ENCODE measurements around the gene SMIM38. TPM values are rescaled to one million over a fixed set of nuclear protein-coding genes. Genes with fewer than 3 reads are reported as not detected.

The SMIM38 gene
- total and polyA plus RNA-seq, 9 of the 15 experiments (the other 6 are each of a cell fraction or from before 2014, with no cell fraction given) = 0.07 to 1.2 (median 0.21) TPM; not detected in 2

DNA sequence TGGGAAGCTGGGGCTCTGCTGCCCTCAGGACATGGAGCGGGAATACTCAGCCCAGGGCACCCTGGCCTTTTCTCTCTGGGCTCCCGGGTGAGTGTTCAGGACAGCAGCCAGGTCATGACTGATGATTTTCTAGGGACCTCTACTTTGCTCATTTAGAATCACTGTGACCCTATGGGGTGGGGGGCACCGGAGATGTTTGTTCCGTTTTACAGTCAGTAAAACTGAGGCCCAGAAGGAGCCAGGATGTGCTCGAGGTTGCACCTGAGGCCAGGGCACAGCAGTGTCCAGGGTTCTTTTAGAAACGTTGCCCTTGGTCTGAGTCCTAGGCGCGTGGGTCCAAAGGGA lies 48.1 kb downstream of the SMIM38 start:
- Histone ChIP-seq H3K9ac (ENCODE audit: insufficient read depth in 1 of 2, low read depth in 2 of 2, low read length in 2 of 2) (no peak overlapping the region), H3K4me2 (ENCODE audit: insufficient read depth, low read length) (no peak overlapping the region), H3K4me3 (no peak overlapping the region), H3K9me3 (replicated peaks; ENCODE audit: control insufficient read depth, insufficient read depth, low read depth, low read length) (no peaks in the 10 kb centered on the region), H3K27me3 (ENCODE audit: control insufficient read depth in 2 of 2, insufficient read depth in 2 of 2, low read length in 2 of 2) (peaks cover 35 to 71% of the 10 kb centered on the region in 2 experiments), H3K79me2 (ENCODE audit: control insufficient read depth, insufficient read depth, low read length) (no peaks in the 10 kb centered on the region), H3K36me3 (ENCODE audit: control insufficient read depth, insufficient read depth, low read length) (no peaks in the 10 kb centered on the region), H3K27ac (ENCODE audit: extremely low read depth, low read depth, low read length) (no peak overlapping the region), H4K20me1 (replicated peaks; ENCODE audit: control insufficient read depth, insufficient read depth, low read length) (no peaks in the 10 kb centered on the region; the same call in 1 of the 2 replicates), H3K4me1 (replicated peaks in 1 of 2; ENCODE audit: control insufficient read depth in 2 of 2, insufficient read depth in 2 of 2, low read length in 2 of 2) (peaks cover 0 to 12% of the 10 kb centered on the region in 2 experiments; a peak in 2 of 5 replicates), H2AFZ (ENCODE audit: low read depth, low read length) (no peak overlapping the region), H3K9me1 (ENCODE audit: control insufficient read depth, insufficient read depth, low read length) (no peaks in the 10 kb centered on the region)
- DNase-seq (ENCODE audit: extremely low read depth in 1 of 4, low spot score in 3 of 4) = no peak
- TF ChIP-seq NR2C1 (IDR thresholded peaks at IDR 0.05) = no peak
- TF ChIP-seq NR2C1 (tag; IDR thresholded peaks at IDR 0.05) = no peak
- TF ChIP-seq, protein P1, sequence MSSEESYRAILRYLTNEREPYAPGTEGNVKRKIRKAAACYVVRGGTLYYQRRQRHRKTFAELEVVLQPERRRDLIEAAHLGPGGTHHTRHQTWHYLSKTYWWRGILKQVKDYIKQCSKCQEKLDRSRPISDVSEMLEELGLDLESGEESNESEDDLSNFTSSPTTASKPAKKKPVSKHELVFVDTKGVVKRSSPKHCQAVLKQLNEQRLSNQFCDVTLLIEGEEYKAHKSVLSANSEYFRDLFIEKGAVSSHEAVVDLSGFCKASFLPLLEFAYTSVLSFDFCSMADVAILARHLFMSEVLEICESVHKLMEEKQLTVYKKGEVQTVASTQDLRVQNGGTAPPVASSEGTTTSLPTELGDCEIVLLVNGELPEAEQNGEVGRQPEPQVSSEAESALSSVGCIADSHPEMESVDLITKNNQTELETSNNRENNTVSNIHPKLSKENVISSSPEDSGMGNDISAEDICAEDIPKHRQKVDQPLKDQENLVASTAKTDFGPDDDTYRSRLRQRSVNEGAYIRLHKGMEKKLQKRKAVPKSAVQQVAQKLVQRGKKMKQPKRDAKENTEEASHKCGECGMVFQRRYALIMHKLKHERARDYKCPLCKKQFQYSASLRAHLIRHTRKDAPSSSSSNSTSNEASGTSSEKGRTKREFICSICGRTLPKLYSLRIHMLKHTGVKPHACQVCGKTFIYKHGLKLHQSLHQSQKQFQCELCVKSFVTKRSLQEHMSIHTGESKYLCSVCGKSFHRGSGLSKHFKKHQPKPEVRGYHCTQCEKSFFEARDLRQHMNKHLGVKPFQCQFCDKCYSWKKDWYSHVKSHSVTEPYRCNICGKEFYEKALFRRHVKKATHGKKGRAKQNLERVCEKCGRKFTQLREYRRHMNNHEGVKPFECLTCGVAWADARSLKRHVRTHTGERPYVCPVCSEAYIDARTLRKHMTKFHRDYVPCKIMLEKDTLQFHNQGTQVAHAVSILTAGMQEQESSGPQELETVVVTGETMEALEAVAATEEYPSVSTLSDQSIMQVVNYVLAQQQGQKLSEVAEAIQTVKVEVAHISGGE (CRISPR knock-in tag; IDR thresholded peaks at IDR 0.05) = no peak
- TF ChIP-seq KLF16 (IDR thresholded peaks at IDR 0.05) = no peak
- no peak for TF ChIP-seq TBL1XR1 (IDR thresholded peaks at IDR 0.05; ENCODE audit: low read length in 2 of 2)
- no peak for TF ChIP-seq FUS (optimal IDR thresholded peaks at IDR 0.05; ENCODE audit: low read depth, low read length)
- no peak for TF ChIP-seq CBX3 (IDR thresholded peaks at IDR 0.05; ENCODE audit: borderline replicate concordance in 1 of 2, low read length in 2 of 2)
- TF ChIP-seq BMI1 (IDR thresholded peaks at IDR 0.05; ENCODE audit: low read length) = no peak
- no peak for TF ChIP-seq RUNX1 (IDR thresholded peaks at IDR 0.05; ENCODE audit: low read depth)
- no peak for TF ChIP-seq BRD9 (IDR thresholded peaks at IDR 0.05; ENCODE audit: low read depth, partially characterized antibody)
- TF ChIP-seq, protein P2, sequence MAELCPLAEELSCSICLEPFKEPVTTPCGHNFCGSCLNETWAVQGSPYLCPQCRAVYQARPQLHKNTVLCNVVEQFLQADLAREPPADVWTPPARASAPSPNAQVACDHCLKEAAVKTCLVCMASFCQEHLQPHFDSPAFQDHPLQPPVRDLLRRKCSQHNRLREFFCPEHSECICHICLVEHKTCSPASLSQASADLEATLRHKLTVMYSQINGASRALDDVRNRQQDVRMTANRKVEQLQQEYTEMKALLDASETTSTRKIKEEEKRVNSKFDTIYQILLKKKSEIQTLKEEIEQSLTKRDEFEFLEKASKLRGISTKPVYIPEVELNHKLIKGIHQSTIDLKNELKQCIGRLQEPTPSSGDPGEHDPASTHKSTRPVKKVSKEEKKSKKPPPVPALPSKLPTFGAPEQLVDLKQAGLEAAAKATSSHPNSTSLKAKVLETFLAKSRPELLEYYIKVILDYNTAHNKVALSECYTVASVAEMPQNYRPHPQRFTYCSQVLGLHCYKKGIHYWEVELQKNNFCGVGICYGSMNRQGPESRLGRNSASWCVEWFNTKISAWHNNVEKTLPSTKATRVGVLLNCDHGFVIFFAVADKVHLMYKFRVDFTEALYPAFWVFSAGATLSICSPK (IDR thresholded peaks at IDR 0.05; ENCODE audit: borderline replicate concordance) = no peak
- no peak for TF ChIP-seq MEF2A (IDR thresholded peaks at IDR 0.05; ENCODE audit: control insufficient read depth, low read depth, low read length)
- TF ChIP-seq, protein P3, sequence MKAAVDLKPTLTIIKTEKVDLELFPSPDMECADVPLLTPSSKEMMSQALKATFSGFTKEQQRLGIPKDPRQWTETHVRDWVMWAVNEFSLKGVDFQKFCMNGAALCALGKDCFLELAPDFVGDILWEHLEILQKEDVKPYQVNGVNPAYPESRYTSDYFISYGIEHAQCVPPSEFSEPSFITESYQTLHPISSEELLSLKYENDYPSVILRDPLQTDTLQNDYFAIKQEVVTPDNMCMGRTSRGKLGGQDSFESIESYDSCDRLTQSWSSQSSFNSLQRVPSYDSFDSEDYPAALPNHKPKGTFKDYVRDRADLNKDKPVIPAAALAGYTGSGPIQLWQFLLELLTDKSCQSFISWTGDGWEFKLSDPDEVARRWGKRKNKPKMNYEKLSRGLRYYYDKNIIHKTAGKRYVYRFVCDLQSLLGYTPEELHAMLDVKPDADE (conservative IDR thresholded peaks at IDR 0.05; ENCODE audit: control insufficient read depth, low read depth, low read length) = no peak
- intact Hi-C loops (cut with micrococcal nuclease) (no loop called here), in situ Hi-C loops (cut with MboI) (no loop called here)
- FAIRE-seq = no peak
- 10% methylated on average over 8 of the region's 8 CpGs for WGBS (ENCODE audit: insufficient coverage, low coverage, missing lambda C conversion rate)
- BruUV-seq (replicated peaks) = no TSS peak
- POLR2A ChIA-PET = no interaction called here
- ATAC-seq = no peak
- CTCF ChIA-PET (ENCODE audit: low intra/inter-chr PET ratio) = no interaction called here
